Gastroesophageal sphincter (tissue), 3 donors: ENCODE results near the gene EXOC4.

ENCODE experiments used
- EP300 ChIP-seq: sonication (generic); formaldehyde crosslinking; IDR thresholded peaks from one replicate; pipeline ENCODE4 v1.6.1; 2017; ENCODE audit warnings: antibody characterized with exemption, mild to moderate bottlenecking
- POLR2A ChIP-seq, 2 donors: fragments of 450-650 bp; IDR thresholded peaks; one replicate each; pipeline ENCODE4 v1.6.1; 2017; ENCODE audit warnings: antibody characterized with exemption in 2 of 2, mild to moderate bottlenecking in 2 of 2, moderate library complexity in 1 of 2
- POLR2AphosphoS5 ChIP-seq: sonication (generic); formaldehyde crosslinking; IDR thresholded peaks from one replicate; pipeline ENCODE4 v1.6.1; 2017; ENCODE audit warnings: antibody characterized with exemption
- TF ChIP-seq, protein P1 (sequence below), 4 experiments: fragments of 200-600 bp in 2 of 4; fragments of 450-650 bp in 2 of 4; sonication (generic) in 1 of 4; IDR thresholded peaks; one replicate each; pipeline ENCODE4 v1.5.1; 2017 to 2019; ENCODE audit warnings: antibody characterized with exemption in 4 of 4, mild to moderate bottlenecking in 2 of 4, moderate library complexity in 2 of 4

DNA sequence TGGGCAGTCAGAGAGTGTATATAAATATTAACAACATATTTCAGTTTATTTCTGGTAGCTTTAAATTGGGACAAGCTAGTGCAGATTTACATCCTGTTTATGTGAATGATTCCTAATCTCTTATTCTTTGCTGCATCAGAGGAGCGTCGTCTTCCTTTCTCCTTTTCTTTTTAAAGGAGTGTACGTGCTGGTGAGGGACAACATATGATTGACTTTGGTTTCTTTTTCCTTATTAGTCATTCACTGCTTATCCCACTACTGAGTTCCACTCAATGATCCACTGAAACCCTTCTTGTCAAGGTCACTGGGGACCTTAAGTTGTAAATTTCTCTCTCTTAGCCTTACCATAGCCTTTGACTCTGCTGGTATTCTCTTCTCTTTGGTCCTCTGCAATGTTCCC, 116.3 kb downstream of the EXOC4 start:
- TF ChIP-seq POLR2AphosphoS5 (no peak), POLR2A (IDR thresholded peaks at IDR 0.05) (no peak), EP300 (no peak)
- TF ChIP-seq, protein P1, sequence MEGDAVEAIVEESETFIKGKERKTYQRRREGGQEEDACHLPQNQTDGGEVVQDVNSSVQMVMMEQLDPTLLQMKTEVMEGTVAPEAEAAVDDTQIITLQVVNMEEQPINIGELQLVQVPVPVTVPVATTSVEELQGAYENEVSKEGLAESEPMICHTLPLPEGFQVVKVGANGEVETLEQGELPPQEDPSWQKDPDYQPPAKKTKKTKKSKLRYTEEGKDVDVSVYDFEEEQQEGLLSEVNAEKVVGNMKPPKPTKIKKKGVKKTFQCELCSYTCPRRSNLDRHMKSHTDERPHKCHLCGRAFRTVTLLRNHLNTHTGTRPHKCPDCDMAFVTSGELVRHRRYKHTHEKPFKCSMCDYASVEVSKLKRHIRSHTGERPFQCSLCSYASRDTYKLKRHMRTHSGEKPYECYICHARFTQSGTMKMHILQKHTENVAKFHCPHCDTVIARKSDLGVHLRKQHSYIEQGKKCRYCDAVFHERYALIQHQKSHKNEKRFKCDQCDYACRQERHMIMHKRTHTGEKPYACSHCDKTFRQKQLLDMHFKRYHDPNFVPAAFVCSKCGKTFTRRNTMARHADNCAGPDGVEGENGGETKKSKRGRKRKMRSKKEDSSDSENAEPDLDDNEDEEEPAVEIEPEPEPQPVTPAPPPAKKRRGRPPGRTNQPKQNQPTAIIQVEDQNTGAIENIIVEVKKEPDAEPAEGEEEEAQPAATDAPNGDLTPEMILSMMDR (IDR thresholded peaks at IDR 0.05): no peak
